ENCODE results near the gene LRRC2. TPM values are rescaled to one million over a fixed set of nuclear protein-coding genes. Genes with fewer than 3 reads are reported as not detected.

The LRRC2 gene
- total RNA-seq, 1 experiment from 2014 or later = not detected

- CTCF ChIA-PET = no interaction called here
Measured at GRCh38 chr3:46477756-46478155, 88.3 kb downstream of the LRRC2 start.

GRCh38 chr3:46477145-46477544, 89.0 kb downstream of the LRRC2 start:
- DNase-seq (ENCODE audit: low read depth, low spot score) = no peak
- H3K27me3 ChIP-seq (ENCODE audit: control insufficient read depth, insufficient read depth, low read length) = peaks cover 2% of the 10 kb centered on the region
- in situ Hi-C loops (cut with HindIII; ENCODE audit: low pct_unique_long_range_greater_than_20kb, low sequenced_read_pairs) (no loop called here), intact Hi-C loops (cut with micrococcal nuclease; ENCODE audit: unreplicated experiment) (no loop called here)
- H3K4me1 ChIP-seq (ENCODE audit: control insufficient read depth, insufficient read depth, low read length) = no peaks in the 10 kb centered on the region
- ChIA-PET CTCF (no interaction called here), POLR2A (no interaction called here)
- no TSS peak for BruUV-seq (replicated peaks)
- TF ChIP-seq SIN3A (IDR thresholded peaks at IDR 0.05; ENCODE audit: borderline replicate concordance, insufficient read depth, low read depth, low read length) (no peak), TCF7L2 (IDR thresholded peaks at IDR 0.05; ENCODE audit: low read depth, low read length) (no peak), POLR2AphosphoS5 (IDR thresholded peaks at IDR 0.05; ENCODE audit: low read depth, low read length) (no peak), CTCF (IDR thresholded peaks at IDR 0.05) (no peak), REST (IDR thresholded peaks at IDR 0.05; ENCODE audit: insufficient read depth in 1 of 2, low read depth in 2 of 2, low read length in 1 of 2) (no peak)
- no peak overlapping the region for H3K4me3 ChIP-seq (ENCODE audit: low read depth in 2 of 2, low read length in 2 of 2)
- no peaks in the 10 kb centered on the region for H3K36me3 ChIP-seq (ENCODE audit: control insufficient read depth, insufficient read depth, low read length)
- no peak for ATAC-seq
- no peak overlapping the region for H3K27ac ChIP-seq (ENCODE audit: low read length)
- no peaks in the 10 kb centered on the region for H3K9me3 ChIP-seq (ENCODE audit: control insufficient read depth, insufficient read depth, low read depth, low read length)

More at GRCh38 chr3:46477756-46478155, 88.3 kb downstream of the LRRC2 start:
- no peaks in the 10 kb centered on the region for H3K9me3 ChIP-seq (ENCODE audit: control insufficient read depth, insufficient read depth, low read depth, low read length)
- BruUV-seq (replicated peaks) = no TSS peak
- peaks cover 2% of the 10 kb centered on the region for H3K27me3 ChIP-seq (ENCODE audit: control insufficient read depth, insufficient read depth, low read length)
- in situ Hi-C loops (cut with HindIII; ENCODE audit: low pct_unique_long_range_greater_than_20kb, low sequenced_read_pairs) (no loop called here), intact Hi-C loops (cut with micrococcal nuclease; ENCODE audit: unreplicated experiment) (no loop called here)
- no peak overlapping the region for H3K4me3 ChIP-seq (ENCODE audit: low read depth in 2 of 2, low read length in 2 of 2)
- no peaks in the 10 kb centered on the region for H3K36me3 ChIP-seq (ENCODE audit: control insufficient read depth, insufficient read depth, low read length)
- TF ChIP-seq POLR2AphosphoS5 (IDR thresholded peaks at IDR 0.05; ENCODE audit: low read depth, low read length) (no peak), SIN3A (IDR thresholded peaks at IDR 0.05; ENCODE audit: borderline replicate concordance, insufficient read depth, low read depth, low read length) (no peak), REST (IDR thresholded peaks at IDR 0.05; ENCODE audit: insufficient read depth in 1 of 2, low read depth in 2 of 2, low read length in 1 of 2) (no peak), TCF7L2 (IDR thresholded peaks at IDR 0.05; ENCODE audit: low read depth, low read length) (no peak), CTCF (IDR thresholded peaks at IDR 0.05) (no peak)
- H3K27ac ChIP-seq (ENCODE audit: low read length) = no peak overlapping the region
- ATAC-seq (no peak), DNase-seq (ENCODE audit: low read depth, low spot score) (no peak)
- POLR2A ChIA-PET = no interaction called here
- H3K4me1 ChIP-seq (ENCODE audit: control insufficient read depth, insufficient read depth, low read length) = no peaks in the 10 kb centered on the region

All from Panc1 (cell line).